ENCODE measurements around the gene COL24A1. TPM values are rescaled to one million over a fixed set of nuclear protein-coding genes. Genes with fewer than 3 reads are reported as not detected.

Gene COL24A1
- total and polyA plus RNA-seq, 2 of the 13 experiments (the other 11 are each of a cell fraction or from before 2014, with no cell fraction given) = 0.04 to 0.13 TPM

- Histone ChIP-seq H3K27ac (ENCODE audit: extremely low read length, insufficient read depth, low read length) (no peak overlapping the region), H3K9me3 (ENCODE audit: low read length) (no peaks in the 10 kb centered on the region)
- BruUV-seq (replicated peaks) = no TSS peak
- TF ChIP-seq DR1 (CRISPR knock-in tag; IDR thresholded peaks at IDR 0.05) (no peak), KIAA2018 (CRISPR knock-in tag; IDR thresholded peaks at IDR 0.05; ENCODE audit: borderline replicate concordance) (no peak), ZNF780A (CRISPR knock-in tag; IDR thresholded peaks at IDR 0.05) (no peak), THYN1 (CRISPR knock-in tag; IDR thresholded peaks at IDR 0.05; ENCODE audit: borderline replicate concordance, low read depth) (no peak), ZNF720 (CRISPR knock-in tag; IDR thresholded peaks at IDR 0.05) (no peak), KLF12 (CRISPR knock-in tag; IDR thresholded peaks at IDR 0.05; ENCODE audit: borderline replicate concordance) (no peak), ZBTB10 (CRISPR knock-in tag; IDR thresholded peaks at IDR 0.05; ENCODE audit: borderline replicate concordance) (no peak), GRHL1 (CRISPR knock-in tag; conservative IDR thresholded peaks at IDR 0.05) (no peak), PBX3 (CRISPR knock-in tag; IDR thresholded peaks at IDR 0.05; ENCODE audit: borderline replicate concordance) (no peak), ZNF329 (CRISPR knock-in tag; IDR thresholded peaks at IDR 0.05; ENCODE audit: low read depth) (no peak)
Observed at GRCh38 chr1:86054396-86054795, 102.2 kb downstream of the COL24A1 start.

More at GRCh38 chr1:86054396-86054795, 102.2 kb downstream of the COL24A1 start:
- H3K9ac ChIP-seq (ENCODE audit: insufficient read depth, low read depth, low read length) = no peak overlapping the region
- CTCF ChIA-PET (ENCODE audit: low intra/inter-chr PET ratio, low total read pairs) = no interaction called here
- in situ Hi-C loops (cut with HindIII; ENCODE audit: extremely low pct_ligation_motif_present, low pct_unique_long_range_greater_than_20kb) (no loop called here), intact Hi-C loops (cut with micrococcal nuclease; ENCODE audit: unreplicated experiment) (no loop called here)
- 1% methylated on average over 2 of the region's 2 CpGs for WGBS (ENCODE audit: low lambda C conversion rate)
- ATAC-seq (no peak), DNase-seq (ENCODE audit: low spot score) (no peak), FAIRE-seq (no peak)
- H3K36me3 ChIP-seq (replicated peaks in 1 of 2; ENCODE audit: control insufficient read depth in 1 of 2, insufficient read depth in 2 of 2, low read length in 2 of 2) = no peaks in the 10 kb centered on the region
- no peak overlapping the region for H3K4me2 ChIP-seq (ENCODE audit: low read depth, low read length)
- H3K4me1 ChIP-seq (ENCODE audit: insufficient read depth, low read length) = no peaks in the 10 kb centered on the region
- H2AFZ ChIP-seq (ENCODE audit: low read length) = no peak overlapping the region
- no peaks in the 10 kb centered on the region for H4K20me1 ChIP-seq (ENCODE audit: insufficient read depth, low read length)
- no peak overlapping the region for H3K4me3 ChIP-seq (replicated peaks in 1 of 3; ENCODE audit: insufficient read depth in 1 of 3, low read depth in 2 of 3, low read length in 3 of 3)
- H3K27me3 ChIP-seq (ENCODE audit: control insufficient read depth in 1 of 2, insufficient read depth in 2 of 2, low read length in 2 of 2) = no peaks in the 10 kb centered on the region
- no peaks in the 10 kb centered on the region for H3K79me2 ChIP-seq (ENCODE audit: insufficient read depth, low read length)
- POLR2A ChIA-PET = no interaction called here
